WI38 (cell line): ENCODE results near the gene CACNA1H.
"Not testable (repeated sequence)": the region's sequence is repeated elsewhere in the genome, so short reads cannot be mapped to it uniquely, and the experiment has no call there.

Experiments
- H3K4me3 ChIP-seq: 2 replicates; pipeline ENCODE4 v1.5.1; 2011; ENCODE audit warnings: low read depth, mild to moderate bottlenecking, control low read depth, low read length
- TF ChIP-seq, protein P1 (sequence below): IDR thresholded peaks from 2 replicates; pipeline ENCODE4 v1.5.1; 2012; ENCODE audit warnings: low read depth, mild to moderate bottlenecking, control low read depth, low read length

The CACNA1H gene

DNA sequence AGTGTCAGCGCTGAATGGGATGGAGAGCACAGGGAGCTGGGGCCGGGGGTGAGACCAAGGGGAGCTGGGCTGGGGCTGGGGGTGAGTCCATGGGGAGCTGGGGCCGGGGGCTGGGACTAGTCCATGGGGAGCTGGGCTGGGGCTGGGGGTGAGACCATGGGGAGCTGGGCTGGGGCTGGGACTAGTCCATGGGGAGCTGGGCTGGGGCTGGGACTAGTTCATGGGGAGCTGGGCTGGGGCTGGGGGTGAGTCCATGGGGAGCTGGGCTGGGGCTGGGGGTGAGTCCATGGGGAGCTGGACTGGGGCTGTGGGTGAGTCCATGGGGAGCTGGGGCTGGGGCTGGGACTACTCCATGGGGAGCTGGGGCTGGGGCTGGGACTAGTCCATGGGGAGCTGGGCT is 101.9 kb downstream of the CACNA1H start:
- not testable (repeated sequence) for H3K4me3 ChIP-seq

DNA sequence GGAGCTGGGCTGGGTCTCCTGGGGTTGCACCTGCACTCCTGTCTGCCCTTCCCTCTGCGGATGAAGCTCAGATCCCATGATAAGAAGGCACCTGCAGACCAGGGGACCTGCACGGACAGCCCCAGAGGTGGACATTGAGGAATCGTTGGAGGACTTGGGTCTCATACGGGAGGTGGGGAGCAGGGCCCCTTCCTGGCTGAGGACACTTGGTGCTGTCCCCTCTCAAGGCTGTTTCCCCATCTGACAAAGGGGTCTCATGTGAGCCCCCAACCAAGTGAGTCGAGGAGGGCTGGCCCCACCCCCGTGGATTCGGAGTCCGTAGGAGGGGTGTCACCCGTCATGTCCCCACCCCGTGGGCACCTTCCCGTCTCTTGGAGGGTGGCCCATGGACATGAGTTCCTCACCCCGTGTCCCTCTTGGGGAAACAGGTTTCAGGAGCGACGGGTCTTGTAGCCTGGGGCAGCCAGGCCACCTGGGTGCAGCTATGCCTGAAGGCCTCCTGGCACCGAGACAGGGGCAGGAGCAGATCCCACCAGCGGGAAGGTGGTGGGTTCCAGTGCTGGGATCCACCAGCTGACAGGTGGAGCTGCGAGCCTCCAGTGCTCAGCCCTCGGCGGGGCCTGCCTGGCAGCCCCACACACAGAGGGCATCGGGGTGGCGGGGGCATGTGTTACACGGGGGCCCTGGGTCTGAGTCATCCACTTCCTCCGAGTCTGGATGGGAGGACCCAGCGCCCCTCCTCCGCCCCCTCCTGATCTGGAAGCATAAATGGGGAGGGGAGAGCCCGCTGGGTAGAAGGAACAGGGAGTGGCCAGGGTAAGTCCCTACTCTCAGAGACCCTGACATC is 102.6 kb downstream of the CACNA1H start, which contains the start of gene TPSD1:
TSS of gene TPSD1 (plus strand) at position 794 of the 847 bp plus-strand sequence. CDS start 212 bp downstream, outside the sequence.
- H3K4me3 ChIP-seq, result not testable (repeated sequence)

DNA sequence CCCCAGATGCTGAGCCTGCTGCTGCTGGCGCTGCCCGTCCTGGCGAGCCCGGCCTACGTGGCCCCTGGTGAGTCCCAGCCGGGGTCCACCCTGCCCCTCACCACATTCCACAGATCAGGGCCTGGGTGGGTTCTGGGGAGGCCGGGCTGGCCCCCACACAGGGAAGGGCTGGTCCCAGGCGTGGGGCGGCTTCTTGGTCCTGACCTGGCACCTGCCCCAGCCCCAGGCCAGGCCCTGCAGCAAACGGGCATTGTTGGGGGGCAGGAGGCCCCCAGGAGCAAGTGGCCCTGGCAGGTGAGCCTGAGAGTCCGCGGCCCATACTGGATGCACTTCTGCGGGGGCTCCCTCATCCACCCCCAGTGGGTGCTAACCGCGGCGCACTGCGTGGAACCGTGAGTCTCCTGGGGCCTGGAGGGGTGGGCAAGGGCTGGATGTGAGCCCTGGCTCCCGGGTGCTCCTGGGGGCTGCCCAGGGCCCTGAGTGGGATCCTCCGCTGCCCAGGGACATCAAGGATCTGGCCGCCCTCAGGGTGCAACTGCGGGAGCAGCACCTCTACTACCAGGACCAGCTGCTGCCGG is 103.5 kb downstream of the CACNA1H start:
- H3K4me3 ChIP-seq, result not testable (repeated sequence)

DNA sequence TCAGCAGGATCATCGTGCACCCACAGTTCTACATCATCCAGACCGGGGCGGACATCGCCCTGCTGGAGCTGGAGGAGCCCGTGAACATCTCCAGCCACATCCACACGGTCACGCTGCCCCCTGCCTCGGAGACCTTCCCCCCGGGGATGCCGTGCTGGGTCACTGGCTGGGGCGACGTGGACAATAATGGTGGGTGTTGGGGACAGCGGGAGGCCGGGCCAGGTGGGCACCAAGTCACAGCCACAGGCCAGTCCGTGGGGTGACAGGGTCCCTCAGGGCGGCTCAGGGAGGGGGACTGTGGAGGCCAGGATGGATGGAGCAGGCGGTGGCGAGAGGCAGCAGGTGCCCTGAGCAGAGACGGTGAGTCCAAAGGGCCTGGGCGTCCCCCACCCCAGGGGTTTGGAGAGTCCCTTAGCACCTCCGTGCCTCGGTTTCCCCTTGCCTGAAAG is 104.0 kb downstream of the CACNA1H start:
- H3K4me3 ChIP-seq, result no peak overlapping the region
- TF ChIP-seq, protein P1, sequence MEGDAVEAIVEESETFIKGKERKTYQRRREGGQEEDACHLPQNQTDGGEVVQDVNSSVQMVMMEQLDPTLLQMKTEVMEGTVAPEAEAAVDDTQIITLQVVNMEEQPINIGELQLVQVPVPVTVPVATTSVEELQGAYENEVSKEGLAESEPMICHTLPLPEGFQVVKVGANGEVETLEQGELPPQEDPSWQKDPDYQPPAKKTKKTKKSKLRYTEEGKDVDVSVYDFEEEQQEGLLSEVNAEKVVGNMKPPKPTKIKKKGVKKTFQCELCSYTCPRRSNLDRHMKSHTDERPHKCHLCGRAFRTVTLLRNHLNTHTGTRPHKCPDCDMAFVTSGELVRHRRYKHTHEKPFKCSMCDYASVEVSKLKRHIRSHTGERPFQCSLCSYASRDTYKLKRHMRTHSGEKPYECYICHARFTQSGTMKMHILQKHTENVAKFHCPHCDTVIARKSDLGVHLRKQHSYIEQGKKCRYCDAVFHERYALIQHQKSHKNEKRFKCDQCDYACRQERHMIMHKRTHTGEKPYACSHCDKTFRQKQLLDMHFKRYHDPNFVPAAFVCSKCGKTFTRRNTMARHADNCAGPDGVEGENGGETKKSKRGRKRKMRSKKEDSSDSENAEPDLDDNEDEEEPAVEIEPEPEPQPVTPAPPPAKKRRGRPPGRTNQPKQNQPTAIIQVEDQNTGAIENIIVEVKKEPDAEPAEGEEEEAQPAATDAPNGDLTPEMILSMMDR, result no peak

DNA sequence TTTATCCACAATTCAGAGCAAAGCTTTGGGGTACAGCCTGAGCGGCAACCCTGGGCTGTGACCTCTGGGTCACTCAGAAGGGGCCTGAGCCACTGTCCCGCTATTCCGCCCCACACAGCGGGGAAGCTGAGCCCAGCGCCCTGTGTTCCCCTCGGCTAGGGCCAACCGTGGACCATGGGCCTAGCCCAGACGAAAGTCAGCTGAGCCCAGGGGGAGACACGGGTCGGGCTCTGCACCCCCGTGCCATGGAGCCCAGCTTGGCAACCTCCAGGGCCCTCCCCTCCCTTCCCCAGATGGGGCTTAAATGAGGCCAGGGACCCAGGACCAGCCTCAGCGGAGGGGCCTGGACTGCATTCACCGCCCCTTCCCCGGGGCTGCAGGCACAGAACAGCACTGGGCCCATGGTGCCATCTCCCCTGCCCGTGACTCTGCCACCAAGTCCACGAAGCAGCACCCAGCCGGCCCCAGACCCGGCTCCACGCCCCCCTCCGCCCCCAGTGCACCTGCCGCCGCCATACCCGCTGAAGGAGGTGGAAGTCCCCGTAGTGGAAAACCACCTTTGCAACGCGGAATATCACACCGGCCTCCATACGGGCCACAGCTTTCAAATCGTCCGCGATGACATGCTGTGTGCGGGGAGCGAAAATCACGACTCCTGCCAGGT is 104.8 kb downstream of the CACNA1H start:
- TF ChIP-seq, protein P1, result no peak
- H3K4me3 ChIP-seq, result no peak overlapping the region

DNA sequence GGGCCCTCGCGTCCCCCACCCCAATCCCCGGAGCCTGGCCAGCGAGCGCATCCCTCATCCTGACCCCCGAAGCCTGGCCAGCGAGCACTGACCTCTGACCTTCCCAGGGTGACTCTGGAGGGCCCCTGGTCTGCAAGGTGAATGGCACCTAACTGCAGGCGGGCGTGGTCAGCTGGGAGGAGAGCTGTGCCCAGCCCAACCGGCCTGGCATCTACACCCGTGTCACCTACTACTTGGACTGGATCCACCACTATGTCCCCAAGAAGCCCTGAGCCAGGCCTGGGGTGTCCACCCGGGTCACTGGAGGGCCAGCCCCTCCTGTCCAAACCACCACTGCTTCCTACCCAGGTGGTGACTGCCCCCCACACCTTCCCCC is 105.3 kb downstream of the CACNA1H start:
- TF ChIP-seq, protein P1, result no peak
- no peak overlapping the region for H3K4me3 ChIP-seq

DNA sequence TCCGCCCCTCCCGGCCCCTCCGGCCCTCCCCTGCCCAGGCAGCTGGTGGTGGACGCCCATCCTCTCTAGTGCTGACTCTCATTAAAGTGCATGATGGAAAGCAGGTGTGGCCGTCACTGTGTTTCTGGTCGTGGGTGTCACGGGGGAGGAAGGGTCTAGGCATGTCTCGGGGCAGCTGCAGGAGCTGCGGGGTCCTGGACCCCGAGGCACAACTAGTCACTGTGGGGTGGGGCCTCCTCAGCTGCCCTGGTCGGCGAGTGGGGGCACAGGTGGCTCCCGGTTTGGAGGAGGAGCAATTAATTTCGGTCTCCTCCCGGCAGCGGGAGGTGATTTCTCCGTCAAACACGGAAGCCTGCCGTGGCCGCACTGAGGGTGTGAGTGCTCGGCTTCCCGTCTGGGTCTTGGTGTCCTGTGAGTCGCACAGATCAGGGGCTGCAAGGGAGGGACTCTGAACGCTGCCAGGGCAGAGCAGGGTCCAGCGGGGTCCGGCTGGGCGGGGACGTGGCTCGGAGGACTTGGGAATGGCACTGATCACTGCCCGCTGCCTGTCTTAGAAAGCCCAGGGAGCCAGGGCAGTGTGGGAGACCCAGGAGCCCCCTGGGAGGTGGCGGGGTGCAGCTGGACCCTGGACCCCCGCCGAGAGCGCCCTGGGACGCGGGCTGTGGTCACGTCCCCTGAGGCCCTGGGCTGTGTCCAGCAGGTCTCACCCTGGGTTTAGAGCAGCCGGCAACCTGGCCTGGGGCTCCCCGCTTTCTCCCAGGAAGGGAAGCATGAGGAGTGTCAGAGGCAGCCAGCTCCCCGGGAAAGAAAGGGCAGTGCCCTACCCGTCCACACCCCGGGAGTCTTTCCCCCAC is 106.2 kb downstream of the CACNA1H start:
- TF ChIP-seq, protein P1, result no peak
- H3K4me3 ChIP-seq, result no peak overlapping the region

DNA sequence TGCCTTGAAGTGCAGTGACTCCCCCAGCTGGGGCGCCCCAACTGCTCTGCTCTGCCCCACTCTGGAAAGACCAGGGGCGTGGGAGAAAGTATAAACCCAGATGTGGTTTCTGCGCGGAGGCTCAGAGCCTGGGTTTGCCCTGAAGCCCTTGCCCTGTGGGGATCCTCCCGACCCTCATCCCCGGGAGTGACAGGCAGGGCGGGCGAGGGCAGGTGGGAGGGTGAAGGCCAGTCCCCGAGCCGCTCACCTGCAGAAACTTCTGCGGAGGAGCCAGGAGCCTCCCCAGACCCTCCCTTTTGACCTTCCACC is 106.8 kb downstream of the CACNA1H start:
- H3K4me3 ChIP-seq, result no peak overlapping the region
- TF ChIP-seq, protein P1, result no peak
